Activated T-helper 1 cell treated with anti-CD3 and anti-CD28 coated beads, Interleukin-2, amount 50 U/mL, for 16 hours (primary cell): ENCODE data around the gene TJP3.

Source experiments
- DNase-seq, 2 donors: peaks; one replicate each; pipeline ENCODE4 v3.0.0-alpha.2; 2020; ENCODE audit warnings: low read depth in 1 of 2, low spot score in 1 of 2

Gene TJP3

GRCh38 chr19:3767050-3767449, 58.9 kb downstream of the TJP3 start:
- DNase-seq, result no peak

- DNase-seq, result no peak
Measured at GRCh38 chr19:3768015-3768747, 60.0 kb downstream of the TJP3 start.

DNA sequence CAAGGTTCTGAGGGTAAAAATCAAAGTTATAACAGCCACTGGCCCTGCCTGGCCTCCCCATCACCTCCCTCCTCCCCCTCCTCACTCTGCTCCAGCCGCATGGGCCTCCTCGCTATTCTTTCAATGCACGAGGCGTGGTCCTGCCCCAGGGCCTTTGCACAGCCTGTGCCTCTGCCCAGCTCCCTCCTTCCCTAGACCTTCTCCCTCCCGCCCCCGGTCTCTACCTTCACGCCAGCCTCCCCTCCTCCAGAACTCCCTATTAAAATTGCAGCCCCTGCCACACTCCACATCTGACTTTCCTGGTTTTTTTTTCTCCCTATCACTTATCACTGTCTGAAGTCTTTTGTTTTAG, 60.5 kb downstream of the TJP3 start:
- DNase-seq, result no peak

DNA sequence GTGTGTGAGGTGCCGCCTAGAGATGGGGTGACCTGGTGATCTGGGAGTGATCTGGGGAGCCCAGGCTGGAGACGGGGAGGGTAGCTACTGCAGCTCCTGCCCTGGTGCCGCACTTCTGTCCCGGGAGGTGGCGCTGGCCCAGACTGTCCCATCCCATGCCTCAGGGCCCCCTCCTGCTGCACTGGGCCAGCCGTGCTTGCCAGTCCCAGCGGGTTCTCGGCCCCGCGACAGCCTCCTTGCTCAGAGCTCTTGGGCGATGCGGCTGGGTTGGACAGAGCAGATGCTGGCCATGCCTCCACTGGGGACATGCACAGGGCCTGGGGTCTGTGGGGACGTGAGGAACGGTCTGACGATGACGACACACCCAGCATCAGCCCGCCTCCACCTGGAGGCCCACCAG, 61.3 kb downstream of the TJP3 start:
- DNase-seq, result no peak

DNA sequence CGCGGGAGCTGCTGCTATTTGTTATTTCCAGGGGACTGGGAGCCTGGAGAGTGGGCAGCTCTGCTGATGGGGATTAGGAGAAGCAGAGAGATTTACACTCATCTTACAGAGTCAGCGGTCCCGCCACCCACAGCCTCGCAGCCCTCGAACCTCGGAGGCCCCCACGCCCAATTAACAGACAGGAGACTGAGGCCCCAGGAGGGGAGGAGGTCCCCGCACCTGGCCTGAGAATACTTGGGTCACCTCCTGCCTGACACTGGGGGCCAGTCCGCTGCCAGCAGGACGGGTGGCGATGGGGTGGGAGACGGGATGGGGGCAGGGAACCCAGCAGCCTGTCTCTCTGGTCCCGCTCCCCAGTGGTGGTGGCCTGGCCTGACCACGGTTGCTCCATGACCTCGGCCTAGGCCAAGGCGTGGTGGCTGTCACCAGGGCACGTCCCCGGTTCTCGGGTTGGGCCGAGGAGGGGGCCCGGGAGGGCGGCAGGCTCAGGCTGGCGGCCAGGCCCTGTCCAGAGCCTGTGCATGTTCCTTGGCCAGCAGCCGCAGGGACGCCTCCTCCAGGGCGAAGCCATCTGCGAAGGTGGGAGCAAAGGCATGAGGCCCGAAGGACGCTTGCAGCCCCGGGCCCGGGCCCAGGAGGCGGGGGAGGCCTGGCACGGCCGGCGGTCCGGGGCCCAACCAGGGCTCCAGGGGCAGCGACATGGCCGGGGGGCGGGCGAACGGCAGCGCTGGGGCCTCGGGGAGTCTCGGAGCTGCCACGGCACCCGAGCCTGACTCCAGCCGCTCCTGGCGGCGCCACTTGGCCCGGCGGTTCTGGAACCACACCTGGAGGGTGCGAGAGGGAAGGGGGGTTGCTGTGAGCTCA, 62.2 kb downstream of the TJP3 start:
- DNase-seq, result no peak

DNA sequence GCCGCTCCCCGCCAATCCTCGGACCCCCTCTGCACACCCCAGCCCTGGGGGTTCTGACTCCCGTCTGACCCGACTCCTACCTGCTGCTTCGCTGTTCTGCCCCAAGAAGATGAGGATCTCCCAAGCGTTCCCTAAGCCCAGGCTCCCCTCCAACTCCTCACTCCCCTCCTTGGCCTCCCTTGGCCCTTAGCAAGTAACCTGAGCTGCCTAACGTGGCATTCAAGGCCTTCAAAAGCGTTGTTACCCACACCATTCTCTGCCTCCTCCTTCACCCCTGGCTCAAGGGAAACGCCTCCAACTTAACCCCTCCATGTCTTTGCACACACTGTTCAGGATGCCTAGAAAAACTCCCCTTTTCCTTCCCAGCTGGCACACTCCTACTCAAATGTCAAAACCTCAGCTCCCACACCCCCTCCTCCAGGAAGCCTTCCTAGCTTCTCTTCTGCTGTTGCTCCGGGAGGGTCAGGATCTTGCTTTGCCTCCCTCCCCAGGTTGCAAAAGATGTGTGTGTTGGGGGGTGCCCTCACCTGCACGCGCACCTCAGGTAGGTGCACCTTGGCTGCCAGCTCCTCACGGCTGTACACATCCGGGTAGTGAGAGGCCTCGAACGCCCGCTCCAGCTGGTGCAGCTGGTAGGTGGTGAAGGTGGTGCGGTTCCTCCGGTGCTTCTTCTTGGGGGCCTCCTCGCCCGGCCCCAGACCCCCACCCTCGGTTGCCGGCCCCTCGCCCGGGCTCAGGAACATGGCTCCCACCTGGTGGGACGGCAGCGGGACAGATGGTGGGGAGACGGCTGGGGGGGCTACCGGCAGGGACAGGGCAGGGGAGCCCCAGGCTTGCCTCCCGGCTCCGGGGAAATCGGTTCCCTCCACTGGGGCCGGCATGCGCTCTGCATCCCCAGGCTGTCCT, 63.1 kb downstream of the TJP3 start:
- DNase-seq, result no peak

GRCh38 chr19:3771906-3772455, 63.8 kb downstream of the TJP3 start, which contains the start of gene RAX2:
Gene RAX2, minus strand, starts transcription at chr19:3772228. Its CDS starts 486 bp downstream, at chr19:3771742.
- no peak for DNase-seq

DNA sequence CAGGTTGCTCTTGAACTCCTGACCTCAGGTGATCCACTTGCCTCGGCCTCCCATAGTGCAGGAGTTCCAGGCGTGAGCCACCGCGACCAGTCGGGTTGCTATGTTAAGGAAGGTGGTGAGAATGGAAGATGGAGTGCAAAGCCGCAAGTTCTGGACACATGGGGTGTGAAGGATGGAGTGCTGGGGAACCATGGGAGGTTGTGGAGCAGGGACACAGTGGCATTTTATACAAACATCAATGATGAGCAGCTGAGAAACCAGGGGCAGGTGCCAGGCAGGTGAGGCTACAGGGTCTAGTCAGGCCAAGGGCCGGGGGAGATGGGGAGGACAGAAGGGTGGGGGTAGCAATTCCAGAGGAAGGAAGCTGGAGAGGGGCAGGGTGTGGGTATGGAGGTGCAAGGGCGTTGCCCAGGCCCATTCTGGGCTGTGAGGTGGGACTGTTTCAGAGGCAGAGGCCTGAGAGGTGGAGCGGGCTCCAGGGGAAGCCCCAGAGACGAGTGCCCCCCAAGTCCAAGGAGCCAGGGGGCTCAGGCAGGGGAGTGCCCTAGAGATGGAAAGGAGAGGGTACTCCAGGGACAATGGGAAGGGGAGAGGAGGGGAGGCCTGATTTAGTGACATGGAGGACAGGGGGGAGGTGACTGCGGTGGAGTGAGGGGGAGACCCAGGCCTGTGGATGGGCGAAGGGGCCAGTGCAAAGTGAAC, 65.8 kb downstream of the TJP3 start:
- no peak for DNase-seq

GRCh38 chr19:3774621-3775373, 66.6 kb downstream of the TJP3 start:
- no peak for DNase-seq

GRCh38 chr19:3775374-3775711, 67.2 kb downstream of the TJP3 start:
- DNase-seq, result no peak

DNA sequence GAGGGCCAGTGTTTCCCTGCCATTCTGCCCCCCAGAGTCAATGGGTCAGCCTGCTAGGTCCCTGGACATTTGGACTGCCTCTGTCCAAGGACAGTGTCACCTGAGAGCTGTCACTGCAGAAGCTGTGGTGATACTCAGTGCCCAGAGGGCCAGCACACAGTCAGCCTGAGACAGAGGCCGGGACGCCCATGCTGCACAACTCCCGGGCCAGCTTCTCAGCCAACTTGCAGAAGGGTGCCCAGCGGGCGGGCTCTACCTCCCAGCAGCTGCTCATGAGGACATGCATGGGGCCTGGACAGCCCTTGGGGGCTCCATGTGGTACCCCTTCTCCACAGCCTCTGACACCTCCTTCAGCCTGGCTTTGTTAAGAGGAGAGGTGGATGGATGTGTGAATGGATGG, 67.6 kb downstream of the TJP3 start:
- DNase-seq, result no peak

- DNase-seq, result no peak
Measured at GRCh38 chr19:3776479-3777040, 68.4 kb downstream of the TJP3 start.

DNA sequence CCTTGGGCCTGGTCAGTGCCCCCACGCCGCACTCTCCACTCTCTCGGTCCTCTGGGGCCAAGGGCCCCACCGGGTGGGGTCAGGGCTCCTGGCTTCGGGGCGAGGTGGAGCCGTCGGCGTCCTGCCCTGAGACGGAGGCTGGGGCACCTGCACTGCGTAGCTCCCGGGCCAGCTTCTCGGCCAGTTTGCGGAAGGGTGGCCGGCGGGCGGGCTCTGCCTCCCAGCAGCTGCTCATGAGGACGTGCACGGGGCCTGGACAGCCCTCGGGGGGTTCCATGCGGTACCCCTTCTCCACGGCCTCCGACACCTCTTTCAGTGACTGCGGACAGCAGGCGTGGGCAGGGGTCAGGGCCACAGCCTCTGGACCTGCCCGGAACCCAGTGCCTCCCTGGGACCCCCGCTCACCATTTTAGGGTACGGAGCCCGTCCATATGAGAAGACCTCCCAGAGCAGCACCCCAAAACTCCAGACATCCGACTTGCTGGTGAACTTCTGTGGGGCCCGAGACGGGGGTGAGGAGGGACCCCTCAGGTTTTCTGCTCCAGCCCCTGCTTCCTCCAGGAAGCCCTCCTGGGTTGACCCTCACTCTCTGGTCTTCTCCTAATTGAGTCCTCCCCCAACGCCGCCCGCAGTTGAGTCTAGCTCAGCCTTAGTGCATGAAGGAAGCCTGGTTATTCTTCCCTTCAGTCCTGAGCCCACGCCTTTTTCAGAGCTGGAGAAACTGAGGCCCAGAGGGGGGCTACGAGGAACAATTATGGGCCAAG, 70.1 kb downstream of the TJP3 start:
- DNase-seq, result no peak

DNA sequence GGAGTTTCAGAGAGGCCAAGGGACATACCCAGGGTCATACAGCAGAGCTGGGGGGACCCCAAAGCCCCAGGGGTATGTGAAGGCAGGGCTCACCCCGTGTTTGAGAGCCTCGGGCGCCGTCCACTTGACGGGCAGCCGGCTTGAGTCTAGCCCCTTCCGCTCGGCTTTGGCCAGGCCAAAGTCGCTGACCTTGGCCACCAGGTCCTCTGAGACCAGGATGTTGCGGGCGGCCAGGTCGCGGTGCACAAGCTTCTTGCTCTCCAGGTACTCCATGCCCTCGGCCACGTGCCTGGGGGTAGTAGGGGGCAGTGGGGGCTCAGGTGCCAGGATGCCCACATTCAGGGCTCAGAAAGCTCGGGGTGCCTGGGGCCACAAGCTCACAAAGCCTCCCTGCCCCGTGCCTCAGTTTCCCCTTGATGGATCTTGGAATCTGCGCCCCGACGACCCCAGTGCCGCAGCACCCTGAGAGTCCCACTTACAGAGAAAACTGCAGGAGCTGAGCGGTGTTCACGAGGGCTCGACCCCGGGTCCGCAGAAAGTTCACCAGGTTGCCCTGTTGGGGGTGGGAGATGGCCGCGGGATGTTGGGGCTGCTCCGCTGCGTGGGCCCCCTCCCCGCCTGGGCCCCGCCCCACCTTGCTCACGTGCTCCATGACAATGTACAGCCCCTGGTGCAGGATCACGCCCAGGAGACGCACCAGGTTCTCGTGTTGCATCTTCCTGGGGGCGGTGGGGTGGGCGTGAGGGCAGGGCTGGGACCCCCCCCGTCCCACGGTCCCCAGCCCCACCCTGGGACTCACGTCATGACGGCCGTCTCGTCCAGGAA, 70.9 kb downstream of the TJP3 start:
- DNase-seq, result no peak

DNA sequence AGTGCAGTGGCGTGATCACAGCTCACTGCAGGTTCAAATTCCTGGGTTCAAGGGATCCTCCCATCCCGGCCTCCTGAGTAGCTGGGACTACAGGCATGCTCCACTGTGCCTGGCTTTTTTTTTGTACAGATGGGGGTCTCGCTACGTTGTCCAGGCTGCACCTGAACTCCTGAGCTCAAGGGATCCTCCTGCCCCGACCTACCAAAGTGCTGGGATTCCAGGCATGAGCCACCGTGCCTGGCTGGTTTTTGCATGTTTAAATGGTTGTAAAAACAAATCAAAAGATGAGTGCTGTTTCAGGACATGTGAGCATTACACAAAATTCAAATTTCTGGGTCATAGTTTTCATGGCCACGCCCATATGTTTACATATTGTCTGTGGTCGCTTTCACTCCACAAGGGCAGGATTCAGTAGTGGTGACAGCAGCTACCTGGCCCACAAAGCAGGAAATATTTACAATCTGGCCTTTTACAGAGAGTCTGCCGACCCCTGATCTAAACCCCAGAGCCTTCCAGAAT, 72.7 kb downstream of the TJP3 start:
- no peak for DNase-seq

GRCh38 chr19:3781603-3782002, 73.4 kb downstream of the TJP3 start:
- DNase-seq, result no peak

GRCh38 chr19:3782330-3782729, 74.1 kb downstream of the TJP3 start:
- no peak for DNase-seq

DNA sequence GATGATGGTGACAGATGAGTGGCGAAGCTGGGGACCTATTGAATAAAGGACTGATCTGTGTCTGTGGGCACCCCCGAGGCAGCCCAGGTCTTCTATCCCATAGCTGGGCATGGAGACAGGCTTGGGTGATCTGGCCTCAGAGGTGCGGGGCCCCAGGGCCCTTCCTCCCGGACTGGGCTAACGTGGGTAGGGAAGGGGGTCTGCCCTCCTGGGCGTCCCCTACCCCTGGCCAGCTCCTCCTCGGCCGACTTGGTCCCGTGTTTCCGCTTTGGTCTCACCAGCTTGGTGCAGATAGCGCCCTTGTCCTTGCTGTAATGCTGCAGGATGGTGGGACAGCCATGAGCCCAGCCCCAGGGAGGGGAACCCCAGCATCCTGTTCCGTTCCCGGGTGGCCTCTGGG, 74.7 kb downstream of the TJP3 start:
- no peak for DNase-seq
